Mononuclear cell (primary cell): ENCODE results near the gene OPTN. TPM values are rescaled to one million over a fixed set of nuclear protein-coding genes. Genes with fewer than 3 reads are reported as not detected.
"Not testable (repeated sequence)": the region's sequence is repeated elsewhere in the genome, so short reads cannot be mapped to it uniquely, and the experiment has no call there.

ENCODE experiments used
- H3K27me3 ChIP-seq: 2 replicates; pipeline ENCODE4 v1.6.0; 2011; ENCODE audit warnings: low read length, control low read depth; ENCODE audit not compliant: insufficient read depth
- H3K4me1 ChIP-seq: 2 replicates; pipeline ENCODE4 v1.5.1; 2011; ENCODE audit warnings: mild to moderate bottlenecking, low read length, control low read depth; ENCODE audit not compliant: insufficient read depth
- H3K4me3 ChIP-seq: 2 replicates; pipeline ENCODE4 v1.5.1; 2011; ENCODE audit warnings: mild to moderate bottlenecking, low read length, moderate library complexity
- H3K9me3 ChIP-seq: 2 replicates; pipeline ENCODE4 v1.5.1; 2011; ENCODE audit warnings: low read depth, mild to moderate bottlenecking, control low read depth, low read length
- total RNA-seq: library from RNA; depleted of rRNA; stranded (reverse); fragments of >200 nt; gene quantifications from one replicate; pipeline ENCODE4 v1.2.3, GENCODE V29; 2012

Gene OPTN
- total RNA-seq, 1 donor, result 36.8 TPM

GRCh38 chr10:13079776-13080050 lies 20.2 kb upstream of the OPTN start:
- Histone ChIP-seq H3K4me3 (no peak overlapping the region), H3K27me3 (peaks cover 13% of the 10 kb centered on the region), H3K4me1 (no peaks in the 10 kb centered on the region), H3K9me3 (peaks cover 13% of the 10 kb centered on the region)

- Histone ChIP-seq H3K4me1 (no peaks in the 10 kb centered on the region), H3K4me3 (no peak overlapping the region), H3K27me3 (peaks cover 5% of the 10 kb centered on the region), H3K9me3 (peaks cover 18% of the 10 kb centered on the region)
These were observed 19.3 kb upstream of the OPTN start for GRCh38 chr10:13080643-13081042.

GRCh38 chr10:13083700-13084099 lies 16.3 kb upstream of the OPTN start:
- H3K4me1 ChIP-seq, H3K4me3 ChIP-seq, H3K27me3 ChIP-seq: not testable (repeated sequence)
- peaks cover 18% of the 10 kb centered on the region for H3K9me3 ChIP-seq

GRCh38 chr10:13086056-13086455 lies 13.9 kb upstream of the OPTN start:
- H3K4me3 ChIP-seq, result no peak overlapping the region
- no peaks in the 10 kb centered on the region for H3K4me1 ChIP-seq
- no peaks in the 10 kb centered on the region for H3K27me3 ChIP-seq
- peaks cover 18% of the 10 kb centered on the region for H3K9me3 ChIP-seq

- H3K4me1 ChIP-seq, result no peaks in the 10 kb centered on the region
- H3K27me3 ChIP-seq, result no peaks in the 10 kb centered on the region
- H3K4me3 ChIP-seq, result no peak overlapping the region
- H3K9me3 ChIP-seq, result peaks cover 18% of the 10 kb centered on the region
These were observed 12.4 kb upstream of the OPTN start for GRCh38 chr10:13087601-13087985.

- no peak overlapping the region for H3K4me3 ChIP-seq
- H3K27me3 ChIP-seq, result no peaks in the 10 kb centered on the region
- peaks cover 15% of the 10 kb centered on the region for H3K9me3 ChIP-seq
- no peaks in the 10 kb centered on the region for H3K4me1 ChIP-seq
These were observed 11.9 kb upstream of the OPTN start for GRCh38 chr10:13087986-13088618.

GRCh38 chr10:13089345-13089744 lies 10.6 kb upstream of the OPTN start:
- Histone ChIP-seq H3K9me3 (peaks cover 5% of the 10 kb centered on the region), H3K4me3 (no peak overlapping the region), H3K27me3 (no peaks in the 10 kb centered on the region), H3K4me1 (no peaks in the 10 kb centered on the region)

GRCh38 chr10:13090289-13090688 lies 9.7 kb upstream of the OPTN start:
- no peak overlapping the region for H3K4me3 ChIP-seq
- H3K4me1 ChIP-seq, result no peaks in the 10 kb centered on the region
- peaks cover 2% of the 10 kb centered on the region for H3K9me3 ChIP-seq
- no peaks in the 10 kb centered on the region for H3K27me3 ChIP-seq

GRCh38 chr10:13091801-13092200 lies 8.2 kb upstream of the OPTN start:
- H3K27me3 ChIP-seq, result no peaks in the 10 kb centered on the region
- H3K4me3 ChIP-seq, result no peak overlapping the region
- H3K9me3 ChIP-seq, result no peaks in the 10 kb centered on the region
- no peaks in the 10 kb centered on the region for H3K4me1 ChIP-seq

- H3K27me3 ChIP-seq, result no peaks in the 10 kb centered on the region
- no peaks in the 10 kb centered on the region for H3K9me3 ChIP-seq
- H3K4me3 ChIP-seq, result no peak overlapping the region
- no peaks in the 10 kb centered on the region for H3K4me1 ChIP-seq
These were observed 7.5 kb upstream of the OPTN start for GRCh38 chr10:13092291-13093102.

GRCh38 chr10:13094082-13094481 lies 5.9 kb upstream of the OPTN start:
- not testable (repeated sequence) for H3K4me1 ChIP-seq, H3K27me3 ChIP-seq, H3K4me3 ChIP-seq, H3K9me3 ChIP-seq

- Histone ChIP-seq H3K27me3 (no peaks in the 10 kb centered on the region), H3K9me3 (no peaks in the 10 kb centered on the region), H3K4me3 (no peak overlapping the region), H3K4me1 (peaks cover 6% of the 10 kb centered on the region)
These were observed 4.9 kb upstream of the OPTN start for GRCh38 chr10:13095094-13095493.

GRCh38 chr10:13095929-13096328 lies 4.0 kb upstream of the OPTN start:
- no peaks in the 10 kb centered on the region for H3K9me3 ChIP-seq
- H3K4me3 ChIP-seq, result no peak overlapping the region
- H3K27me3 ChIP-seq, result no peaks in the 10 kb centered on the region
- H3K4me1 ChIP-seq, result peaks cover 10% of the 10 kb centered on the region

GRCh38 chr10:13099144-13099665 lies 758 bp upstream of the OPTN start:
- Histone ChIP-seq H3K4me1 (peaks cover 16% of the 10 kb centered on the region), H3K4me3 (peak overlapping the region; percentile 49), H3K9me3 (no peaks in the 10 kb centered on the region), H3K27me3 (no peaks in the 10 kb centered on the region)

GRCh38 chr10:13100349-13101294 lies 659 bp downstream of the OPTN start:
- no peaks in the 10 kb centered on the region for H3K27me3 ChIP-seq
- H3K9me3 ChIP-seq, result no peaks in the 10 kb centered on the region
- peak overlapping the region; percentile 53 for H3K4me3 ChIP-seq
- peaks cover 21% of the 10 kb centered on the region for H3K4me1 ChIP-seq
